Measurements from ENCODE around the gene POMT2.

Gene POMT2

GRCh38 chr14:77264466-77265186, 56.1 kb downstream of the POMT2 start:
- DNase-seq, result no peak

GRCh38 chr14:77260631-77261030, 60.1 kb downstream of the POMT2 start:
- no peak for DNase-seq

DNA sequence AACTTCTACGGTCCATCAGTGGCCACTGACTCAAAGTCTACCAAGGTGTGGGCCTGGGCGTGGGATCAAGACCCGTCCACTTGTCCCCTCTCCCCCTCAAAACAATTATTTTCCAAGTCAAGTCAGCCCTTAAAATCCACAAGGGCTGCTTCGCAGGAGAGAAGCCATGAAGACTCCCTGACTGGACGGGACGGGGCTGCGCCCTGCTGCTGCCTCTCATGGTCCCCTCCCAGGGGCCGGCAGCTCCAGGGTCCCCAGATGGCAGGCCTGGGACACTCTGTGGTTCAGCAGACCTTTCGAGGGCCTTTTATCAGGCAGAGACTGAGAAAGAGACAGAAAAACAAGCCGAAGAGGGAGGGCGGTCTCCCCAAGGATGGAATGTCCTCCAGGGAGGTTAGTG, 60.5 kb downstream of the POMT2 start:
- no peak for DNase-seq

GRCh38 chr14:77259025-77259715, 61.5 kb downstream of the POMT2 start:
- no peak for DNase-seq

GRCh38 chr14:77258566-77258965, 62.1 kb downstream of the POMT2 start:
- no peak for DNase-seq

DNA sequence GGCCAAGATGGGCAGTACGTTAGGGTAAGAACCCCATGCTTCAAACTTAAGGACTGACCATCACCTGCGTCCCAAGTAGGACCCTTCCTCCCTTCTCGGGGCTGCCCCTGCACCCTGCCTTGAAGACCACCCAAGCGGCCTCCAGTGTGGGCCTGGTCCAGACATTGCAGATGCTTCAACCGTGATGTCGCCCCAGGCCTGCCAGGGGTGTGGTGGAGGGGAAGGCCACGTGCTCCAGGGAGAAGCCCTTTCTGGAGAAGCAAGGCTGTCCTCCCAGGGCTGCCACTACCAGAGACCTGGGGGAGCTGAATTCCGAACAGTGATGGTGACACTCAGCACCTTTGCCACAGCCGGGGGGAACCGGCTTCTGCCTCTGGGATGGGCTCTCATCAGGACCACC, 63.0 kb downstream of the POMT2 start:
- no peak for DNase-seq

GRCh38 chr14:77256694-77257093, 64.0 kb downstream of the POMT2 start:
- no peak for DNase-seq

- no peak for DNase-seq
Observed at GRCh38 chr14:77253333-77254190, 67.1 kb downstream of the POMT2 start.

DNA sequence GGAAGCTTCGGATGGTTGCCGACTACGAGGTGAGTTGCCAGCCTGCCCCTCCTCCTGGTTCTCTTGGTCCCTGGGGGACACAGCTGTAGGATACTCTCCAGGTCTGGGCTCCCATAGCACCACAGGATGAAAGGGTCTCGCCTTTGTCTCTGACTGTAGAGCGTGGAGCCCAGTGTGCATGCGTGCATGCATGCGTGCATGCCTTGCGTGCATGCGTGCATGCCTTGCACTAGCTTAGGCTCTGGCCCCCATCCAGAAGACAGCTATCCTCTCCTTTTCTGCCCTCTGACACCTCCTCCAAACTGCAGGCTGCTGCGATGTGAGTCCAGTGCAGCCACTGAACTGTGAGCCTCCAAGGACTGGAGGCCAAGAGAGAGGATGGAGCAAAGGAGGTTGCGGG, 68.8 kb downstream of the POMT2 start:
- no peak for DNase-seq

GRCh38 chr14:77250927-77251326, 69.8 kb downstream of the POMT2 start:
- DNase-seq, result no peak

GRCh38 chr14:77249286-77249685, 71.4 kb downstream of the POMT2 start:
- DNase-seq, result no peak

DNA sequence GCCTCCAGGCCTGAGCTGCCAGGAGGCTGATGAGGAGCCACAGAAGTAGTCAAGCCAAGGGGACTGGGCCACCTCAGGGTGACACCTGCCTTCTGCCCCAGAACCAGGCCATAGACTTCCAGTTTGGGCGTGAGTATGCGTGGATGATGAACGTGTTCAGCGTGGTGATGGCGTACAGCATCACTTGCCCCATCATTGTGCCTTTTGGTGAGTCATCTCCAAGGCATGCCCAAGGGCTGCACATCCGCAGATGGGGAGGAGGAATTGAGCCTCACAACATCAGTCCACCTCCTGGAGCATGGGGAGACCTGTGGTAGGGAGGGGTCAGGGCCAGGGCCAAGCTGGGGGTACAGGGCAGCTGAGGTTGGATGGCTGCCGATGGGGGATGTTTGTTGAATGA, 72.0 kb downstream of the POMT2 start:
- DNase-seq, result no peak

DNA sequence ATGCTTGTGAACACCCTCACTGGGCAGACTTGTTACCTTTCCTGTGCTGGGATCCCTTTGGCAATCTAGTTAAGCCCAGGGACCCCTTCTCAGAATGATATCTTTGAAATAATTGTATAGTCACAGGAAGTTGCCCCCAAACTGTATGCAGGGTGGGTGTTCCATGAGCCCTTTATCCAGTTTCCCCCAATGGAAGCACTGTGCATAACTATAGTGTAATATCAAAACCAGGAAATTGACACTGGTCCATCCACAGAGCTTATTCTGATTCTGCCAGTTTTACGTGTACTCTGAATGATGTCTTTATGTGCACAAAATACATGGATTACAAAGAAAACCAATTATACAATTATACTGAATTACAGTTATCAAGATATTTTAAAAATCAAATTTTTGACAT, 73.9 kb downstream of the POMT2 start:
- DNase-seq, result no peak

- no peak for DNase-seq
Observed at GRCh38 chr14:77245820-77246219, 74.9 kb downstream of the POMT2 start.

DNA sequence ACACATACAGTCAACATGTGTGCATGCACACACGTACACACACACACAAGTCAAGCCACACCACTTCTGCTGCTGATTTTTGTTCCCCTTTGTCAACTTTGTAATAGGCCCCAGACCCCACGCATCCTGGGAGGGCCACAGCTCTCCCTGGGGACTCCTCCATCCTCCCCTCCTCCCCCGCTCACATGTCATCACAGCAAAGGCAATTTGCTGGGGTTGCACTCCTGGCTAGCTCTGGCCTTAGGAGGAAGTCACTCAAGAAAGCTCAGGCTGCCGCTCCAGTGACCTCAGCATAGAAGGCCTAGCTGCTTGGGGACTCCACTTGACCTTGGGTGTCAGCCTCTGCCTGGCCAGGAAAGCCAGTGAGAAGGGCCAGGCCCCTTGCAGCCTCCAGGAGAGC, 76.8 kb downstream of the POMT2 start:
- DNase-seq, result no peak

- no peak for DNase-seq
Observed at GRCh38 chr14:77242752-77243151, 77.9 kb downstream of the POMT2 start.

GRCh38 chr14:77241955-77242354, 78.7 kb downstream of the POMT2 start:
- no peak for DNase-seq

DNA sequence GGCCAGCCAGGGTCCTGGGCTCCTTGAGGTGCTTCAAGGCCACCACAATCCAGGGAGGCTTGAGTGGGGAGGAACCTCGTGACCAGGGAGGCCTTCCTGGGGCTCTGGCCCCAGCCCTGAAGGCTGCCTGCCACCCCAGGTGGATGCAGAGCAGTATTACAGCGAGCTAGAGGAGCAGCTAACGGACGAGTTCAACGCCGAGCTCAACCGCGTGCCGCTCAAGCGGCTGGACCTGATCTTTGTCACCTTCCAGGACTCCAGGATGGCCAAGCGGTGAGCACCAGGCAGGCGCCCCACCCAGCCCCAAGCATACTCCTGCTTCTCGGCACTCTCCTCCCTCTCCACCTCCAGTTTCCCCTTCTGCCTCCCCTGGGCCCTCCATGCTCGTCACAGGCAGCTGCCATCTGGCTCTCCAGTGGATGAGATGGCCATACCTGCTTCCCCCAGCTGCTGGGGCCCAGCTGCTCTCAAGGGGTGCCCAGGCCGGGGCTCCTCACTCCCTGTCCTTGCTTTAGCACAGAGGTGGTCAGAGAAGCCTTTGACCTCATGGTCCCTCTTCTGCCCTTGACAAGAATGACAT, 80.3 kb downstream of the POMT2 start:
- no peak for DNase-seq

- no peak for DNase-seq
Observed at GRCh38 chr14:77239412-77239811, 81.3 kb downstream of the POMT2 start.

DNA sequence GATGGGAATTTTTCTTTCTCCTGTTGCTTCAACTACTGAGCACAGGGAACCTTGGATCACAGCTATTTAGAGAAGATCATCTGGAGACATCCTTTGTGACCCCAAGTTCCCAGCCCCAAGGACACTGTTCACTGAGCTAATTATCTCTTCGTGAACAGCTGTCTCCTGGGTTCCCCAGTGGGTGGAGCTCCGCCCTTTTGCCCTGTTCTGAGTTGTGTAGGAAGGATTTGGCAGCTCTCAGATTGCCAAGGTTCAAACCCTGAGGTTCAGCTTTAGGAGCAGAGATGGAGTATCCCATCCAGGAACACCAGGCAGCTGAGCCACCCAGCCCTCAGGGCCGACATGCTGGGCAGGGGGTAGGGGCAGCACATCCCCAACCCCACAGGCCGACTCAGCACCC, 81.7 kb downstream of the POMT2 start:
- no peak for DNase-seq

- DNase-seq, result no peak
Observed at GRCh38 chr14:77238356-77238755, 82.3 kb downstream of the POMT2 start.

GRCh38 chr14:77236814-77237213, 83.9 kb downstream of the POMT2 start:
- no peak for DNase-seq

DNA sequence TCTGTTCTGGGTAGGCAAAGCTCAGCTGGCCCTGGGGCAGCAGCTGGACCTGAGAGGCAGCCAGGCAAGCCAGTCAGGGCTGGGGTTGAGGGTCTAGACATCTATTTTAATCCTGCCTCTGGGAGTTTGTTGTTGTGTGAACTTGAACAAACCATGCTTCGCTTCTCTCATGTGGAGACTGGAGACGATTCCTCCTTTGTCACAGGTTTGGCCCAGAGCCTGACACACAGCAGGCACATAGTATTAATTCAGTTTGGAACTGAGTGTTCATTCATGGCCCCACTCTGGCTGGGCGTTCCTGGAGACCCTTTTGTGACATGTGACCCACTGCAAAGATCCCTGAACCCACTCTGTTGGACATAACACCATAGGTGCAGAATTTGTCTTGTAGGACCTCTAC, 89.0 kb downstream of the POMT2 start:
- DNase-seq, result no peak
